Left kidney (tissue), 8 donors: ENCODE data around the gene KATNAL2. TPM values are rescaled to one million over a fixed set of nuclear protein-coding genes. Genes with fewer than 3 reads are reported as not detected.

Source experiments
- DNase-seq: peaks from one replicate; pipeline ENCODE4 v3.0.0-alpha.2; 2013
- long read RNA-seq, 8 donors: transcript quantifications; one replicate each; lab custom pipeline, GENCODE V29; 2026
- polyA plus RNA-seq: library from polyadenylated mRNA; unstranded; fragments of 120-200 nt; gene quantifications from one replicate; pipeline ENCODE4 v1.2.1, GENCODE V29; 2013; ENCODE audit not compliant: insufficient read length

Gene KATNAL2, protein sequence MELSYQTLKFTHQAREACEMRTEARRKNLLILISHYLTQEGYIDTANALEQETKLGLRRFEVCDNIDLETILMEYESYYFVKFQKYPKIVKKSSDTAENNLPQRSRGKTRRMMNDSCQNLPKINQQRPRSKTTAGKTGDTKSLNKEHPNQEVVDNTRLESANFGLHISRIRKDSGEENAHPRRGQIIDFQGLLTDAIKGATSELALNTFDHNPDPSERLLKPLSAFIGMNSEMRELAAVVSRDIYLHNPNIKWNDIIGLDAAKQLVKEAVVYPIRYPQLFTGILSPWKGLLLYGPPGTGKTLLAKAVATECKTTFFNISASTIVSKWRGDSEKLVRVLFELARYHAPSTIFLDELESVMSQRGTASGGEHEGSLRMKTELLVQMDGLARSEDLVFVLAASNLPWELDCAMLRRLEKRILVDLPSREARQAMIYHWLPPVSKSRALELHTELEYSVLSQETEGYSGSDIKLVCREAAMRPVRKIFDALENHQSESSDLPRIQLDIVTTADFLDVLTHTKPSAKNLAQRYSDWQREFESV
- polyA plus RNA-seq, result 14.1 TPM
- long read RNA-seq, donor 1, result 0 reads
- long read RNA-seq, donor 2, result 0 reads
- long read RNA-seq, donor 3, result 0 reads
- long read RNA-seq, donor 4, result 0 reads
- long read RNA-seq, donor 5, partial matches to known transcripts, result 15 of 38 reads
- long read RNA-seq, donor 5, other reads (novel, unspliced or antisense), result 23 of 38 reads
- long read RNA-seq, donor 6, result 0 reads
- long read RNA-seq, donor 7, partial matches to known transcripts, result 0 of 1 reads
- long read RNA-seq, donor 7, other reads (novel, unspliced or antisense), result 0 of 1 reads
- long read RNA-seq, donor 8, partial matches to known transcripts, result 12 of 12 reads
- long read RNA-seq, donor 8, other reads (novel, unspliced or antisense), result 0 of 12 reads

DNA sequence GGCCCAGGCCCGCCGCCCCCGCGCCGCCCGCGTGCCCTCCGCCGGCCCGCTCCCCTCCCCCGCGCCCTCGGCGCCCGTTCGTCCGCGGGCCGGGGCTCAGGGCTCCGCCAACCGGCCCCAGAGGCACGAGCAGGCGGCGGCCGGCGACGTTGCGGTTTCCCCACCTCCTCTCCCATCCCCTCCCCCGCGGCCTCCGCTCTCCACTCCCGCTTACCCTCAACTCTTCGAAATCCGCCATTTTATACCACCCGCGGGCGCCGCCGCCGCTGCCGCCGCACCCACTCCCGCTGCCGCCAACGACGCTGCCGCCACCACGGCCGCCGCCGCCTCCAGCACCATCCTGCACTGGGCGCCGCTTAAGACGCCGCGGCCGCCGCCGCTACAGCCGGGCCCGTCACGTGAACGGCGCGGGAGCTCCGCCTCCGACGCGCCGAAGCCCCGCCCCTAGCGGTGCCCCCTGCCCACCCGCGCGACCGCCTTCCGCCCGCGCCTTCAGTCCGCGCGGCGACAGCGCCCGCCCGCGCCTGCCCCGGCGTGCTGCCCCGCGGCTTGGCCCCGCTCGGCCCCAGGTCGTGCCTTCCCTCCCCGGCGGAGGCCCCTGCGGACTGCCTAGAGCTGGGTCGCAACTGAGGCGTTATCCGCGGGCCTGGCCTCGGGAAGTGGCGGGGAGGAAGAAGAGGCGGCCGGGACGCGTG, at the start of gene KATNAL2, which contains the start of gene PIAS2:
KATNAL2 (plus strand) TSS at position 495 of the 695 bp plus-strand sequence. CDS start 29,271 bp downstream, outside the sequence.
PIAS2 (minus strand) TSS at position 400 of the 695 bp plus-strand sequence; CDS start at position 238, 162 bp downstream.
- peak; percentile 76 for DNase-seq

DNA sequence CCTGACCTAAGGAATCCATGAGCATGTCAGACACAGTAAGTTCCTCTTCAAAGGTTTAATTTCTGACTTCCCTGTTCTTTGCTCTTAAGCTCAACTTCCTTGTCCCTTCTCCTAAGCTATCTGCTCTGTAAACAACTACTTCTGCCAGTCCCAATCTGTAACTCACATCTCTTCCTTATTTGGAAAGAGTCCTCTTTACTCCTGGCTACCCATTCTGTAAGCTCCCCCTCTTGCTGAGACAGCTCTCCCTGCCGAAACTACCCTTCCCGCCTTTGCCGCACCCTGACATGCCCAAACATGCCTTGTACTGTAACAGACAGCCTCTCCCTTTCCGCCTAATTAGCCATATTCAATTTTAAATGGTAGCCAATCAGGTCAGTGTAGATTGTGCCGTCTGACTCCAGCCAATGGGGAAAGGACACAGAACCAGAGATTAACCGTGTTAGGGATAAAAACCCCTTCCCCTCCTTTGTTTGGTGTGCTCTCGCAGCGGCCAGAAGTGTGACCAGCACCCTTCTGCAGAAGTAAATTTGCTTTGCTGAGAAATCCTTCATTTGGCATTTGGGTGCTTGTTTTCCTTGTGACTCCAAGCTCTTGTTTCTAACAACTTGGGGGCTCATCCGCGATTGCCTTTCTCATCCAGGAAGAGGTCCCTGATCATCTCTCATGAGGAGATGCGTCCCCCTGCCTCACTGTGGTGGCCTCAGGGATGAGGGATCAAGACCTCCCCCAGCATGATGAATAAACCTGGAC, 49.1 kb upstream of the KATNAL2 start:
- no peak for DNase-seq

DNA sequence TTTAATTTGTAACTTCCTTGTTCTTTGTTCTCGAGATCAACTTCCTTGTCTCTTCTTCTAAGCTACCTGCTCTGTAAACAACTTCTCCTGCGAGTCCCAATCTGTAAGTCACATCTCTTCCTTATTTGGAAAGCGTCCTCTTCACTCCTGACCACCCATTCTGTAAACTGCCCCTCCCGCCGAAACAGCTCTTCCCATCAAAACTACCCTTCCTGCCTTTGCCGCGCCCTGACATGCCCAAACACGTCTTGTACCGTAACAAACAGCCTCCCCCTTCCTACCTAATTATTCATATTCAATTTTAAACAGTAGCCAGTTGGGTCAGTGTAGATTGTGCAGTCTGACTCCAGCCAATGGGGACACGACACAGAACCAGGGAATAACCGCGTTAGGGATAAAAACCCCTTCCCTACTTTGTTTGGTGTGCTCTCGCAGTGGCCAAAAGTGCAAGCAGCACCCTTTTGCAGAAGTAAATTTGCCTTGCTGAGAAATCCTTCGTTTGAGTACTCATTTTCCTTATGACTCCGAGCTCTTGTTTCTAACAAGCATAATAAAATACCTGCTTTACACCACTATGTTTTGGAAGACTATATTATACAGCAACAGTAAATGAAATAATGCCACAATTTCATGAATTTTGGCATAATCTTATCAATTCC, 39.9 kb upstream of the KATNAL2 start:
- DNase-seq, result no peak

DNA sequence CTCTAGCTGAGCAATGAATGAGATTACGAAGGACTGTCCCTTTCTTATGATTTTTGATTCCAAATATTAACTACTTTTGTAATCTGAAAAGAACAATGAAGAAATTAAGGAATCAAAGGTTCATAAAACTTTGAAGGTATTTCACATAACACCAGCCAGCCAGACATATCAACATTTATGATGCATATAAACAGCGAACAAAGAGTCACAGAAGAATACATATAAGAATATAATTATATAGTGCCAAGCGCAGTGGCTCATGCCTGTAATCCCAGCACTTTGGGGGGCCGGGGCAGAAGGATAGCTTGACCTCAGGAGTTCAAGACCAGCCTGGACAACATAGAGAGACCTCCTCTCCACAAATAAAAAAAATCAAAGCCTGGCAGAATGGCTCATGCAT, 34.2 kb upstream of the KATNAL2 start:
- DNase-seq, result no peak

DNA sequence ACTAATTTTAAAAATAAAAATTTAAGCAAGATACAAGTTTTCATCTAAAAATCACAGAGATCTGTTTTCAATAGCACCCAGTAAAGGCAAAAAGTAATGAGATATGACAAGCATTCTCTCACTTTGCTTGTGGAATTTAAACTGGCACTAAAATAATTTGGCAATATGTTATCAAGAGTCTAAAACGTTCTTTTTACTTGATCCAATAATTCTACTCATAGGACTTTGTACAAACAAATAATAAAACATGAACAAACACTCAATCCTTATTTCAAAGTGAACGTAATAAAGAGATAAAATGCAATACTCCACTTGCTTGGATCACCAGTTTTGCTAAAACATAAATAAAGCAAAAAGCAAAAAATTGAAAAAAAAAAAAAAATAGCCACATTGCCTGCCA, 30.5 kb upstream of the KATNAL2 start:
- DNase-seq, result no peak

DNA sequence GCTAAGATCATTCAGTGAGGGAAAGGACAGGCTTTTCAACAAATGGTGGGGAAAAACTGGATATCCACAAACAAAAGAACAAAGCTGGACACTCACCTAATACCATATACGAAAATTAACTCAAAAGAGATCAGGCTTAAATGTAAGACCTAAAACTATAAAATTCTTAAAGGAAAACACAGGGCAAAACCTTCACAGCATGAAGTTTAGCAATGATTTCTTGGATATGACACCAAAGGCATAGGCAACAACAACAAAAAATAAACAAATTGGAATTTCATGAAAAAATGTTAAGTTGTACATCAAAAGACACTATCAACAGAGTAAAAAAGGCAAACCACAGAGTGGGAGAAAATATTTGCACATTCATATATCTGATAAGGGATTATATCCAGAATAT, 28.4 kb upstream of the KATNAL2 start:
- no peak for DNase-seq

DNA sequence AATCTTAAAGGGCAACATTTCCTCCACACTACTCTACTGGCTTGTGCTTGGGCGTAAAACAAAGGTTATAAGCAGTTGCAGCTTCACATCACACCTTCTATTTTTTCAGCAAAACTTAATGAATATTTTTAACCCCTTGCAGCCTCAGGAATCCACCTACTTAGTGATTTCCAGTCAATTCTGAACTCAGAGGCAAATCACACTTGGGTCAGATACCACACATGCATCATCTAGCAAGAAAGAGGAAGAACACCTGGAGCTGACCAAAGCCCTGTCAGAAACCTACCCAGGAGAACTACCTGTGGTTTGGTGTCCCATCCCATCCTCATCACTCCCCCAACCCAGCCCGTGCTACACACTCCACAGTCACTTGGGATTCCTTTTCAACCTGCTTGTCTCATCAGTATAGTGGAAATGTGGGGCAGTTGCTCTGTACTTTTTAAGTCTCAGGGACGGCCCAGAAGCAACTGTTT, 25.6 kb upstream of the KATNAL2 start:
- no peak for DNase-seq

DNA sequence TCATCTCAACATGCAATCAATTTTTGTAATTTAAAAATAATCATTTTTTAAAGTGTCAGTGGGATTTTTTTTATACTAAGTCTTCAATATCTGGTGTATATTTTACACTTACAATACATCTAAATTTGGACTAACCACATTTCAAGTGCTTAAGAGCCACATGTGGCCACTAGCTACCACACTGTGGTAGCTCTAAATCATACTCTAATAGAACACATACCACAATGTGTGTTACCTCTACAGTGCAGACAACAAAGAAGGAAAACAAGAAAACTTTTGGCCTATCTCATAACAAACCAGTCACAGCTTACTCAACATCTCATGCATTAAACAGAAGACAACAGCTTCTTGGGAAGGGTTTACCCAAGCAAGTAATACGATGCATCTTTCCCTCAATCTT, 24.6 kb upstream of the KATNAL2 start:
- DNase-seq, result no peak

DNA sequence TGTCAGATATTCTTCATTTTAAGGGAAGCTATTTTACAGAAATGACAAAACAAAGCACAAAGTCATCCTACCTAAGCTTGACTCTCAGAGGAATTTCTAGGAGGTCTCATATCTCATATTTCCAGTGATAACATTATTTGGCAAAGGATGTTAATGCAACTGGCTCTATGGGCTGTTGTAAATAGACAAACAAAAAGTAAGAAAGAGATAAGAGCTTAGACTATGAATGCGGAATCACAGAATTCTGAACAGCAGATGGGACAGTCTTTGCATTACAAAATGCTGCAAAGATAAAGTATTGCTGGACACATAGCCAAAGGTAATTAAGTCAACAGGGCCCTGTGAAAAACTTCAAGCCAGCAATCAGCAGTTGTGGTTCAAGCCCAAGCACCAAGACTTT, 24.0 kb upstream of the KATNAL2 start:
- no peak for DNase-seq

DNA sequence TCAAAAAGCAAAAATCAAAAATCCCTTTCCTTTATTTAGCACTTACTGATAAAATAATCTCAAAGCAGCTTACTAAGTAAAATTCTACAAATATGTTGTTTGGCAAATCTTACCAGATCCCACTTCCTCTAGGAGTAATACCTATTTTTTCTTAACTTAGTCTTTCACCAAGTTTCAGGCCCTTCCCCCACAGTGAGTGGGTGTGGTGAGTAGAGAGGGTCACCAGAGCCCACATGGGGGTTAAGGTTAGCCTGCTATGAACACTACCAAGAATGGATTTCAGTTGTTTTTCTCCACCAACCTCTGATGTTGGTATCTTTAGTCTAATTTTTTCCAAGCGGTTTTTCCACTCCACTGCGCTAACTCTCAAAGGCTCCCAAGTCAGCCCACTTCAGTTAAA, 23.3 kb upstream of the KATNAL2 start:
- no peak for DNase-seq

DNA sequence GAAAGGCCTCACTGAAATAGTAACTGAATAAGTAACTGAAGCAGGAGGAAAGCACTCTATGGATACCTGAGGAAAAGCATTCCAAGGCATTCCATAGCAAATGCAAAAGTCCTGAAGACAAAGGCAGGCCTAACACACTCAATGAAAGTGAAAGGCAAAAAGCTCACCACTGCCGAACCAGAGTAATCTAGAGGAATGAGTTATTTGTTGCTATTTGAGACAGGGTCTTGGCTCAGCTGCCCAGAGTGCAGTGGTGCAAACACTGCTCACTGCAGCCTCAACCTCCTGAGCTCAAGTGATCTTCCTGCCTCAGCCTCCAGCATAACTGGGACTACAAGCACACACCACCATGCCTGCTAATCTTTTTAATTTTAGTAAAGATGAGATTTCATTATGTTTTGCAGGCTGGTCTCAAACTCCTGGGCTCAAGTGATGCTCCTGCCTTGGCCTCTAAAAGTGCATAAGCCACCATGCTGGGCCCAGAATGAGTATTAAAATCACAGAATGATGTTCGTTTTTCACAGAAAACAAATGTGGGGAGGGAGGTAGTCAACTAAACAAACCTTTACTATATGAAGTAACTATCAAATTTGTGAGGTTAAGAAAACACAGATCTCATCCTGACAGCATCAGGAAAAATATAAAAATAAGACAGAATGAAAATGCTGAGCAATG, 18.0 kb upstream of the KATNAL2 start:
- DNase-seq, result no peak

DNA sequence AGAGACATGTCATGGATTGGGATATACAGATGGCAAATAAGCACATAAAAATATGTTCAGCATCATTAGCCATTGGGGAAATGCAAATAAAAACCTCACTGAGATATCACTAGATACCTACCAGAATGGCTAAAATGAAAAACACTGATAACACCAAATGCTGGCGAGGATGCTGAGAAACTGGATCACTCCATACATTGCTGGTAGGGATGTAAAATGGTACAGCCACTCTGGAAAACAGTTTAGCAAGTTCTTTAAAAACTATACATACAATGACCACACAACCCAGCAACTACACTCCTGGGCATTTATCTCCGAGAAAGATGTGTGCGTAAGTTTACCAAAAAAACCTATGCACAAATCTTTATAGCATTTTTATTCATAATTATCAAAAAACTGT, 14.0 kb upstream of the KATNAL2 start:
- DNase-seq, result no peak

DNA sequence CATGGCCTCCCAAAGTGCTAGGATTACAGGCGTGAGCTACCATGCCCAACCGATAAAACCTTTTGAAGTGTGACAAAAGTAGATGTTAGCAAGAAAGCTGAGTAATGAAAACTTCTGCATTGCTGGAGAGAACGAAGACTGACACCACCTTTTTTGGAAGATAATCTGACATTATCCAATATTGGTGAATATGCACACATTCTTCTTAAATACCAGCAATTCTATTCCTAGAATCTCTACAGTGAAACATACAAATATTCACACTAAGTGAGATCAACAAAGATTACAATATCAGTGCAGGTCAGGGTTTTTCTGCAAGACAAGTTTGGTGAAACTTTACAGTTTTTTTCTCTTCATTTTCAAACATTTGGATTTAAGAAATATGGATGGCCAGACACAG, 7.9 kb upstream of the KATNAL2 start:
- no peak for DNase-seq

DNA sequence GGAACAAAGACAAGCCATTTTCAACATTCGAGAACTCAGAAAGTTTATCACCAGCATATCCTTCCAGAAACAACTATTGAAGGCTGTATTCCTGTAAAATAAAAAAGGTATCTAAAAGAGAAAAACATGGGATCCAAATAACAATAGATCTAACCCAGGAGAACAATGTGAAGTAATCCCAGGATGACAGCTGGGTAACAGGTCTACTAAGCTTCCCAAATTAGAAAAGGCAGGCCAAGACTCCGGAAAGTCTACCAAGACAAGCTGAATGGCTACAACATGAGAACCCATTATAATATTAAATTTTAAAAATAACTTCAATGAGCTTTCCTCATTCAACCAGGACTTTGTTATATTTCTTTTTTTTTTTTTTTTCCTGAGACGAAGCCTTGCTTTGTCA, 6.5 kb upstream of the KATNAL2 start:
- no peak for DNase-seq

DNA sequence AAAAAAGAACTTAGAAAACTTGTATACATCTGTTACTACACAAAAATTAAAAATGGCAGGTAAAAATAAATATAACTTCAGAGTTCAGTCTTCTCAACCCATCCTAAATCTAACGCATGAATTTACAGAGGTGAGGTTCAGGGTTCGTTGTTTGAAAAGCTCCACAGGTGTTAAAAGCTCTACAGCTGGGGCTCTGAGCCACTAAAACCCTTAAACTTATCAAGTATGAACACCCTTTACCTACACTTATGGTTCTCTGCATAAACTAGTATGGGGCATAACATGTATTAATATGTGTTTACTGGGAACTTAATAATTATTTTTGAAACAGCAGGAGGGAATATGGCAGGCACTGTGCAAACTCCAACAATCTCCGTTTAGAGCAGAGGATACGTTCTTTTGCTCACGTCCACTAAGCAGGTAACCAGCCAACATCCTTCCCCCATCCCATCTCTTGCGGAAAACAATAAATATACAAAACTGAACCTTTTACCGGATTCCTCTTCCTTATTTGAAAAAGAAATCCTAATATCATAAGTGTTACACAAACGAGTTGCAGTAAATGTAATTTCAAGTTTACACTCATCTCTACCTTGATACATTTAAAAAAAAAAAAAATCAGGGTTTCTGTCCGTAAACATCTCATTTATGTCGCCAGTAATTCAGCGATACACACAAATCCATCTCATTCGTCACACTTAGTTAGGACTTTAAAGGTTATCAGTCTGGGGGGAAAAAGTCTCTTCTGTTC, 1.4 kb upstream of the KATNAL2 start:
- DNase-seq, result no peak

DNA sequence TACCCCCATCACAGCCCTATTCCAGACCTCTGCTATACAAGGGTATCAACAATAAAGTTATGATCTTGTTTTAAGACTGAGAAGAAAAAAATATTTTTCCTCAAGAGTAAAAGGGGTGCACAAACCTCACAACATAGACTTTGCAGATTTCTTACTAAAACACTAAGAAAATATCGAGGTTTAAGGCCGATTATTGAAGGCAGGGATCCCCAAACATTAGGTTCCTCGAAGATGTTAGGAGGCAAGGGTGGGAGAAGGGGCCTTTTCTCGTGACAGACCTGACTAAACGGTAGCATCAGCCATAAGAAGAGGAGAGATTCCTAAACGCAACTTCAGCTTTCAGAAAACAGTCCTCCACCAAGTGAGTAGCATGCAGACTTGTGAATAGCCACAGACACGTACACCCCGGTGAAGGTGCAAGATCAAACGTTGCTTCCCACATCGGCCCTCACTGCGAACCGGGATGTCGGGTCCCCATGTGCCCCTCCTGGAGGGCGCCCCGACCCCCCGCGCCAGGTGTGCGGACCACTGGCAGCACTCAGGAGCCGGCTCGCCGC, 773 bp upstream of the KATNAL2 start:
- DNase-seq, result peak; percentile 33

DNA sequence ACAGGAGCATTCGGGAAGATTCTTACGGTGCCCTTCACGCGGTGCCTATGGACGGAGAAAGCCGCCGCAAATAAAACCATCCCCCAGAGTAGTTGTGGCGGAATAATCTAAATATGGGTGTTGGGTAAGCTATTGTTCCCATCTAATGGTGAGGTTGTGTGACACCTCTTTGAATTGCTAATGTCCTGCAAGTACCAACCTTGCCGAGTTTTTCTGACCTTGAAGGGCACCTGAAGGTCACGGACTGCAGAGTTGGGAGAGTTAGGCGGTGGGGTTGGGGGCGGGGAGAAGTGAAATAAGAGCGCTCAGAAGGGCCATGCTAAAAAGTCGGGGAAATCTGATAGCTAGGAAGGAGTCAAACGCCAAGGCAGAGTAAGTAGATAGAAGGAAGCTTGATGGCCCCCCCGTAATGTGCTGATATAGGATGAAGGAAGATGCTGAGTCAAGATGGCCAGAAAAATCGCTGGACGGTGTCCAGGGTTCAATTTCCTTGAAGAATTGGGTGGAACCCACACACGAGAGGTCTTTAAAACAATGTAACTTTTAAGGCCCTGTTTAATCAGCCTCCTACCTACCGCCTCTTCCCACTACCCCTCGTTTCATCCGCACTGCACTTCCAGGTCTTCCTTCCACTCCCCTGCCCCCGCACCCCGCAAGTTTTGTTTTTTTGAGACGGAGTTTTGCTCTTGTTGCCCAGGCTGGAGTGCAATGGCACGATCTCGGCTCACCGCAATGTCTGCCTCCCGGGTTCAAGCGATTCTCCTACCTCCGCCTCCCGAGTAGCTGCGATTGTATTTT, 600 bp downstream of the KATNAL2 start:
- DNase-seq, result peak; percentile 65

DNA sequence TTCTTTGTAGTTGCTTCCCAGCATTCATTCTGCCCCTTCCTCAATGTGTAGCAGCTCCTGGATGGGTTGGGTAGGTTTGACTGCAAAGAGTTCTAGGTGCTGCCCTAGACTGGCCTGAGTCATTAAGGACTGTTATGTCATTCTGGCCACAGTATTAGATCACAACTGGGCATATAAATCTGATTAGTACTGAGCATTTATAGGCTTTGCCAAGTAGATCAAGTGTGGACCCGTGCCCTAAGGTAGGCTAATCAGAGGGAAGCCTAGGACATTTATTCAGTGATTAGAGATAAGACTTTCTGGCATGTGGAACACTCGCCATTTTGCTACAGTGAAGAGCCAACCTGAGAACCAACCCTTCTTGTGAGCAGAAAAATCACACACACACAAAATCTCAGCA, 2.7 kb downstream of the KATNAL2 start:
- no peak for DNase-seq
